CD4-positive, CD25-positive, alpha-beta regulatory T cell (primary cell): ENCODE results near the gene TFEB. TPM values are rescaled to one million over a fixed set of nuclear protein-coding genes. Genes with fewer than 3 reads are reported as not detected.

Experiments used
- ATAC-seq, 2 donors: fragments of 150-1000 bp; cut with Tn5 transposase; one replicate each; pipeline ENCODE4 v1.10.0; 2021; ENCODE audit warnings: low read depth in 2 of 2, moderate number of reproducible peaks in 2 of 2, moderate library complexity in 1 of 2
- DNase-seq, 3 donors: peaks; one replicate each; pipeline versions ENCODE4 v3.0.0 to v3.0.0-alpha.2; 2012 to 2022; ENCODE audit warnings: mixed read lengths in 1 of 3
- H3K27ac ChIP-seq: one replicate; pipeline ENCODE4 v1.7.0; 2013; ENCODE audit warnings: mild to moderate bottlenecking, low read length; ENCODE audit not compliant: insufficient read depth, poor library complexity, severe bottlenecking
- H3K27me3 ChIP-seq: one replicate; pipeline ENCODE4 v1.7.0; 2013; ENCODE audit warnings: low read length; ENCODE audit not compliant: control insufficient read depth, insufficient read depth
- H3K36me3 ChIP-seq: one replicate; pipeline ENCODE4 v1.7.0; 2013; ENCODE audit warnings: mild to moderate bottlenecking, low read length, moderate library complexity; ENCODE audit not compliant: control insufficient read depth, insufficient read depth
- H3K4me1 ChIP-seq: 2 replicates; pipeline ENCODE4 v1.7.0; 2013; ENCODE audit warnings: mild to moderate bottlenecking, low read length; ENCODE audit not compliant: insufficient read depth, control insufficient read depth, poor library complexity, severe bottlenecking
- H3K4me3 ChIP-seq: one replicate; pipeline ENCODE4 v1.7.0; 2013; ENCODE audit warnings: low read depth, mild to moderate bottlenecking, low read length, moderate library complexity
- H3K9me3 ChIP-seq, 2 experiments: 1 replicate in 1 of 2; 2 replicates in 1 of 2; pipeline ENCODE4 v1.7.0; 2013; ENCODE audit warnings: low read length in 2 of 2, mild to moderate bottlenecking in 1 of 2, moderate library complexity in 1 of 2; ENCODE audit not compliant: control insufficient read depth in 2 of 2
- H3K27ac Mint-ChIP-seq, 3 donors: one replicate each; pipeline ENCODE4 v1.8.0; 2020 to 2022; ENCODE audit warnings: mild to moderate bottlenecking in 3 of 3, mixed read lengths in 3 of 3, moderate library complexity in 2 of 3
- H3K27me3 Mint-ChIP-seq: one replicate; pipeline ENCODE4 v1.8.0; 2022; ENCODE audit warnings: mild to moderate bottlenecking, mixed read lengths
- H3K36me3 Mint-ChIP-seq: one replicate; pipeline ENCODE4 v1.8.0; 2020; ENCODE audit warnings: mixed read lengths
- H3K4me1 Mint-ChIP-seq, 4 donors: one replicate each; pipeline ENCODE4 v1.8.0; 2020 to 2022; ENCODE audit warnings: mixed read lengths in 4 of 4, mild to moderate bottlenecking in 1 of 4
- H3K4me3 Mint-ChIP-seq, 4 donors: one replicate each; pipeline ENCODE4 v1.8.0; 2020 to 2022; ENCODE audit warnings: mild to moderate bottlenecking in 4 of 4, mixed read lengths in 4 of 4, moderate library complexity in 3 of 4
- H3K9me3 Mint-ChIP-seq, 7 donors: one replicate each; pipeline ENCODE4 v1.8.0; 2020 to 2022; ENCODE audit warnings: mixed read lengths in 7 of 7, mild to moderate bottlenecking in 3 of 7, moderate library complexity in 2 of 7
- polyA plus RNA-seq, 4 donors: library from polyadenylated mRNA; unstranded; fragments of 300-500 nt; fragmentation: Illumina TruSeq; gene quantifications; one replicate each; pipeline ENCODE4 v1.2.3, GENCODE V29; 2021
- total RNA-seq: library from RNA; stranded (reverse); gene quantifications from one replicate; pipeline ENCODE4 v1.2.3, GENCODE V29; 2022

The TFEB gene
- total and polyA plus RNA-seq, 5 donors from 2014 or later = 8.0 to 26.7 (median 9.4) TPM

GRCh38 chr6:41689171-41690008 lies 46.0 kb downstream of the TFEB start:
- Mint-ChIP-seq H3K36me3 (peaks cover 17% of the 10 kb centered on the region), H3K4me1 (peaks cover 0 to 5% (median 0%) of the 10 kb centered on the region in 4 donors), H3K27me3 (no peaks in the 10 kb centered on the region), H3K27ac (peak overlapping the region in 1 of 3 donors; percentile 59), H3K9me3 (no peaks in the 10 kb centered on the region), H3K4me3 (no peak overlapping the region)
- no peak for DNase-seq
- no peak overlapping the region for H3K27ac ChIP-seq
- H3K27me3 ChIP-seq = no peaks in the 10 kb centered on the region
- ATAC-seq = no peak
- H3K9me3 ChIP-seq = no peaks in the 10 kb centered on the region
- no peak overlapping the region for H3K4me3 ChIP-seq
- H3K36me3 ChIP-seq = peaks cover 8% of the 10 kb centered on the region
- no peaks in the 10 kb centered on the region for H3K4me1 ChIP-seq

GRCh38 chr6:41688256-41688965 lies 47.0 kb downstream of the TFEB start:
- no peaks in the 10 kb centered on the region for H3K27me3 Mint-ChIP-seq
- no peaks in the 10 kb centered on the region for H3K9me3 ChIP-seq
- H3K27ac Mint-ChIP-seq = peak overlapping the region; percentile 33 to 81 (median 72)
- H3K4me3 ChIP-seq = no peak overlapping the region
- peaks cover 17% of the 10 kb centered on the region for H3K36me3 Mint-ChIP-seq
- no peaks in the 10 kb centered on the region for H3K27me3 ChIP-seq
- H3K4me1 Mint-ChIP-seq = peaks cover 0 to 7% (median 2%) of the 10 kb centered on the region in 4 donors
- H3K27ac ChIP-seq = no peak overlapping the region
- no peak for ATAC-seq
- no peak for DNase-seq
- H3K9me3 Mint-ChIP-seq = no peaks in the 10 kb centered on the region
- peaks cover 5% of the 10 kb centered on the region for H3K4me1 ChIP-seq
- no peak overlapping the region for H3K4me3 Mint-ChIP-seq
- peaks cover 8% of the 10 kb centered on the region for H3K36me3 ChIP-seq

GRCh38 chr6:41687501-41688175 lies 47.8 kb downstream of the TFEB start:
- Mint-ChIP-seq H3K4me1 (peaks cover 0 to 9% (median 4%) of the 10 kb centered on the region in 4 donors), H3K27ac (peak overlapping the region in 2 of 3 donors; percentile 72 to 81), H3K27me3 (no peaks in the 10 kb centered on the region), H3K36me3 (peaks cover 17% of the 10 kb centered on the region), H3K9me3 (no peaks in the 10 kb centered on the region), H3K4me3 (no peak overlapping the region)
- no peak for ATAC-seq
- no peak overlapping the region for H3K4me3 ChIP-seq
- H3K9me3 ChIP-seq = no peaks in the 10 kb centered on the region
- DNase-seq = no peak
- no peaks in the 10 kb centered on the region for H3K27me3 ChIP-seq
- H3K27ac ChIP-seq = no peak overlapping the region
- peaks cover 13% of the 10 kb centered on the region for H3K4me1 ChIP-seq
- H3K36me3 ChIP-seq = peaks cover 8% of the 10 kb centered on the region

GRCh38 chr6:41685641-41686380 lies 49.6 kb downstream of the TFEB start:
- H3K27me3 ChIP-seq = no peaks in the 10 kb centered on the region
- H3K27ac ChIP-seq = no peak overlapping the region
- H3K27ac Mint-ChIP-seq = no peak overlapping the region
- peaks cover 20% of the 10 kb centered on the region for H3K4me1 ChIP-seq
- H3K27me3 Mint-ChIP-seq = no peaks in the 10 kb centered on the region
- no peaks in the 10 kb centered on the region for H3K9me3 ChIP-seq
- H3K36me3 Mint-ChIP-seq = peaks cover 8% of the 10 kb centered on the region
- DNase-seq (no peak), ATAC-seq (no peak)
- H3K36me3 ChIP-seq = peaks cover 8% of the 10 kb centered on the region
- H3K4me3 Mint-ChIP-seq = no peak overlapping the region
- peaks cover 0 to under 1% (median 0%) of the 10 kb centered on the region in 7 donors for H3K9me3 Mint-ChIP-seq
- H3K4me3 ChIP-seq = no peak overlapping the region
- H3K4me1 Mint-ChIP-seq = peaks cover 0 to 17% (median 7%) of the 10 kb centered on the region in 4 donors

- Histone ChIP-seq H3K9me3 (no peaks in the 10 kb centered on the region), H3K4me3 (no peak overlapping the region), H3K36me3 (peaks cover 6% of the 10 kb centered on the region), H3K27me3 (no peaks in the 10 kb centered on the region), H3K4me1 (peaks cover 20% of the 10 kb centered on the region), H3K27ac (no peak overlapping the region)
- no peak for DNase-seq
- no peak overlapping the region for H3K4me3 Mint-ChIP-seq
- ATAC-seq = no peak
- H3K4me1 Mint-ChIP-seq = peaks cover 0 to 17% (median 7%) of the 10 kb centered on the region in 4 donors
- peaks cover 3% of the 10 kb centered on the region for H3K36me3 Mint-ChIP-seq
- H3K27ac Mint-ChIP-seq = no peak overlapping the region
- H3K9me3 Mint-ChIP-seq = peaks cover 0 to 2% (median 0%) of the 10 kb centered on the region in 7 donors
- H3K27me3 Mint-ChIP-seq = no peaks in the 10 kb centered on the region
These were observed 50.9 kb downstream of the TFEB start for GRCh38 chr6:41684311-41685180.

GRCh38 chr6:41683523-41684310 lies 51.7 kb downstream of the TFEB start:
- ATAC-seq (peak; percentile 80 to 84), DNase-seq (peak; percentile 55 to 76 (median 74))
- H3K27me3 ChIP-seq = no peaks in the 10 kb centered on the region
- no peaks in the 10 kb centered on the region for H3K9me3 ChIP-seq
- H3K36me3 ChIP-seq = peaks cover 6% of the 10 kb centered on the region
- H3K27ac ChIP-seq = no peak overlapping the region
- H3K4me3 ChIP-seq = no peak overlapping the region
- Mint-ChIP-seq H3K36me3 (peaks cover 3% of the 10 kb centered on the region), H3K4me3 (peak overlapping the region in 3 of 4 donors; percentile 77 to 85 (median 81)), H3K9me3 (peaks cover 0 to 2% (median 0%) of the 10 kb centered on the region in 7 donors), H3K27me3 (no peaks in the 10 kb centered on the region), H3K4me1 (peaks cover 0 to 17% (median 7%) of the 10 kb centered on the region in 4 donors), H3K27ac (peak overlapping the region in 1 of 3 donors; percentile 91)
- H3K4me1 ChIP-seq = peaks cover 20% of the 10 kb centered on the region
